B cell (primary cell): ENCODE results near the gene AEBP2.

Experiments
- CTCF ChIP-seq: fragments of 200-600 bp; IDR thresholded peaks from one replicate; pipeline ENCODE4 v1.8.0; 2022; ENCODE audit warnings: antibody characterized with exemption, mild to moderate bottlenecking
- EZH2 ChIP-seq: IDR thresholded peaks from 2 replicates; pipeline ENCODE4 v1.6.1; 2012; ENCODE audit warnings: borderline replicate concordance, low read depth, mild to moderate bottlenecking, moderate library complexity, low read length; ENCODE audit not compliant: insufficient read depth, poor library complexity, severe bottlenecking

GRCh38 chr12:19542606-19543005 is 103.3 kb downstream of the AEBP2 start:
- TF ChIP-seq CTCF (no peak), EZH2 (no peak)
